MCF 10A (cell line): ENCODE data around the gene SUGCT. TPM values are rescaled to one million over a fixed set of nuclear protein-coding genes. Genes with fewer than 3 reads are reported as not detected.

Experiments
- BruUV-seq: library from RNA; stranded (reverse); fragments of 400-500 nt; replicated peaks from 2 replicates; lab custom pipeline; 2021; lab: Mats Ljungman, UMichigan
- CTCF ChIA-PET: fragments of 300-600 bp; sonication (Branson Sonifier 250); formaldehyde crosslinking; extraction: SDS; loops from one replicate; lab custom pipeline; 2021; ENCODE audit warnings: antibody characterized with exemption, inconsistent platforms; lab: Yijun Ruan, JAX
- POLR2A ChIA-PET: fragments of 300-600, 350-650 bp; sonication (Branson Sonifier 250); formaldehyde crosslinking; extraction: SDS; loops from one replicate; lab custom pipeline; 2020; ENCODE audit warnings: antibody characterized with exemption, inconsistent platforms; lab: Yijun Ruan, JAX
- DNase-seq: peaks from one replicate; pipeline ENCODE4 v3.0.0-alpha.2; 2018; ENCODE audit not compliant: unreplicated experiment
- H3K27ac Mint-ChIP-seq: one replicate; pipeline ENCODE4 v1.8.0; 2022; ENCODE audit warnings: mild to moderate bottlenecking, low read depth, mixed read lengths; ENCODE audit not compliant: unreplicated experiment
- H3K27me3 Mint-ChIP-seq: one replicate; pipeline ENCODE4 v1.8.0; 2022; ENCODE audit warnings: mixed read lengths; ENCODE audit not compliant: insufficient read depth, unreplicated experiment
- H3K36me3 Mint-ChIP-seq: one replicate; pipeline ENCODE4 v1.8.0; 2022; ENCODE audit warnings: mild to moderate bottlenecking, moderate library complexity, mixed read lengths; ENCODE audit not compliant: insufficient read depth, unreplicated experiment
- H3K4me1 Mint-ChIP-seq: one replicate; pipeline ENCODE4 v1.8.0; 2022; ENCODE audit warnings: mixed read lengths; ENCODE audit not compliant: insufficient read depth, unreplicated experiment
- H3K4me3 Mint-ChIP-seq: one replicate; pipeline ENCODE4 v1.8.0; 2022; ENCODE audit warnings: mild to moderate bottlenecking, moderate library complexity, mixed read lengths; ENCODE audit not compliant: unreplicated experiment
- H3K9me3 Mint-ChIP-seq: one replicate; pipeline ENCODE4 v1.8.0; 2022; ENCODE audit warnings: mixed read lengths; ENCODE audit not compliant: unreplicated experiment
- CTCF ChIP-seq: fragments of 200-600 bp; IDR thresholded peaks from one replicate; pipeline ENCODE4 v1.8.0; 2022; ENCODE audit warnings: antibody characterized with exemption, mild to moderate bottlenecking; ENCODE audit not compliant: unreplicated experiment
- intact Hi-C: fragments of 100-400 bp; cut with micrococcal nuclease; formaldehyde crosslinking; loops from 2 replicates; pipeline ENCODE4 v1.14.1; 2022
- total RNA-seq: library from RNA; stranded (reverse); gene quantifications from 2 replicates; pipeline ENCODE4 v1.2.3, GENCODE V29; 2022

The SUGCT gene
- total RNA-seq, 1 experiment from 2014 or later: 25.4 TPM

GRCh38 chr7:40526951-40527715 lies 392.3 kb downstream of the SUGCT start:
- H3K9me3 Mint-ChIP-seq: no peaks in the 10 kb centered on the region
- H3K27ac Mint-ChIP-seq: no peak overlapping the region
- no peak for TF ChIP-seq CTCF
- intact Hi-C loops: no loop called here
- CTCF ChIA-PET: no interaction called here
- no peaks in the 10 kb centered on the region for H3K36me3 Mint-ChIP-seq
- no peaks in the 10 kb centered on the region for H3K4me1 Mint-ChIP-seq
- no peak for DNase-seq
- POLR2A ChIA-PET: no interaction called here
- H3K27me3 Mint-ChIP-seq: no peaks in the 10 kb centered on the region
- BruUV-seq: no TSS peak
- H3K4me3 Mint-ChIP-seq: no peak overlapping the region

DNA sequence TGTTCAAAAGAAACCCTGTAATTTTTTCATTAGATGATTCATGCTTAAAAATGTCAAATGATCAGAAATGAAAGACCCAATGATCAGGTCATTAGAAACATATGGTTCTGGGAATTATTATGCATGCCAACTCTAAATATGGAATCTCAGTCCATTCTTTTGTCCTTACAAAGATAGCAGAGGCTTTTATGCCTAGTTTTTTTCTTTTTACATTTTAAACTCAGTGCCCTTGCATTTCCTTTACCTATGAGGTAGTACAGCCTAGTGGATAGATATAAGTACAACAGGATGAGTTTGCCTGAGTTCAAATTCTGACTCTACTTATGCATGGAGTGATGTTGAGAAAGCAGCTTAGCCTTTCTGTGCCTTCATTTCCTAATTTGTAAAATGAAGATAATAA lies 392.9 kb downstream of the SUGCT start:
- Mint-ChIP-seq H3K27me3 (no peaks in the 10 kb centered on the region), H3K4me1 (no peaks in the 10 kb centered on the region), H3K9me3 (no peaks in the 10 kb centered on the region), H3K27ac (no peak overlapping the region), H3K36me3 (no peaks in the 10 kb centered on the region), H3K4me3 (no peak overlapping the region)
- intact Hi-C loops: no loop called here
- TF ChIP-seq CTCF: no peak
- ChIA-PET POLR2A (no interaction called here), CTCF (no interaction called here)
- no TSS peak for BruUV-seq
- DNase-seq: no peak

DNA sequence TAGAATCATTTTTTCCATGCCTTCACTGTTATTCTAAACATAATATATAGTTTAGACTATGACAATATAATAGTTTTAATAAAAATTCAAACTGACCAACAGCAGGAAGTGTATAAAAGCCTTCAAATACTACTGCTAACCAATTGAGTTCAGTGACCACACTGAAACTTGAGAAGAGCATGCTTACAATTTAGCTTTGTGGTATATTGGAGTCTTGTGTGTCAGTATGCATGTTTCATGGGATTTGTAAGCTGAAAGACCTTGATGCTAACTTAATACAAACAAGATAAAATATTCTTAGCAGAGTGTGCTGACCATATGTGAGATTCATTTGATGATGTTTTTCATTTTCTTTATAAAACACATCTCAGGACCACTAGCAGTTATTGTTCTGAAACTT lies 395.5 kb downstream of the SUGCT start:
- BruUV-seq: no TSS peak
- intact Hi-C loops: no loop called here
- DNase-seq: no peak
- H3K27me3 Mint-ChIP-seq: no peaks in the 10 kb centered on the region
- ChIA-PET CTCF (interaction anchor here (0.6 kb wide), 1 partner anchor 830 kb away, joined by 3 read pairs; no protein-coding TSS in a partner anchor), POLR2A (no interaction called here)
- H3K36me3 Mint-ChIP-seq: no peaks in the 10 kb centered on the region
- H3K4me1 Mint-ChIP-seq: no peaks in the 10 kb centered on the region
- H3K9me3 Mint-ChIP-seq: no peaks in the 10 kb centered on the region
- no peak overlapping the region for H3K4me3 Mint-ChIP-seq
- TF ChIP-seq CTCF: no peak
- no peak overlapping the region for H3K27ac Mint-ChIP-seq

GRCh38 chr7:40531956-40532355 lies 397.2 kb downstream of the SUGCT start:
- ChIA-PET CTCF (interaction anchor here (0.7 kb wide), 2 partner anchors 93 to 1508 kb away, joined by 3 to 4 read pairs; no protein-coding TSS in a partner anchor), POLR2A (no interaction called here)
- Mint-ChIP-seq H3K27ac (no peak overlapping the region), H3K36me3 (no peaks in the 10 kb centered on the region), H3K27me3 (no peaks in the 10 kb centered on the region), H3K4me1 (peaks cover 7% of the 10 kb centered on the region), H3K9me3 (no peaks in the 10 kb centered on the region), H3K4me3 (no peak overlapping the region)
- DNase-seq: no peak
- intact Hi-C loops: no loop called here
- no TSS peak for BruUV-seq
- TF ChIP-seq CTCF: no peak
